ENCODE measurements around the gene FCAMR. TPM values are rescaled to one million over a fixed set of nuclear protein-coding genes. Genes with fewer than 3 reads are reported as not detected.

Gene FCAMR
- polyA plus RNA-seq, 1 experiment: not detected

DNA sequence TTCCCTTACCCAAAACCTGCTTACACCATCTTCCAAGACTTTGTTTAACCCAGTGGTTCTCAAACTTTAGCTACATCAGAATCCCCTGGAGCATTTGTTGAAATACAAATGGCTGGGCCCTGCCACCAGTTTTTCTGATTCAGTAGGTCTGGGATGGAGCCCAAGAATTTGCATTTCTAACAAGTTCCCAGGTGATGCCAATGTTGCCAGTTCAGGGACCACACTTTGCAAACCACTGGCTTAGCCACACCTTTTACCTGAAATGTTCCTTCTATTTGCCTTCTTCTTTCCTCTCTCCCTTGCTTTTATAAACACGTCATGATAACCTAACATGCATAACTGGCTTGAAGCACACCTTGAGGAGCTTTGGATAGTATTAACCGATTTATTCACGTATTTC lies 16.1 kb upstream of the FCAMR start:
- CTCF ChIA-PET: interaction anchor here (0.9 to 1.9 kb wide), 6 partner anchors 10 to 272 kb away, joined by 3 to 5 read pairs (median 4); no protein-coding TSS in a partner anchor
- POLR2A ChIA-PET: no interaction called here
- DNase-seq (ENCODE audit: low read depth): no peak
- H3K36me3 ChIP-seq (ENCODE audit: control insufficient read depth, insufficient read depth, low read length): no peaks in the 10 kb centered on the region
- no peak overlapping the region for H3K4me3 ChIP-seq (ENCODE audit: low read depth, low read length)
- TF ChIP-seq, protein P1, sequence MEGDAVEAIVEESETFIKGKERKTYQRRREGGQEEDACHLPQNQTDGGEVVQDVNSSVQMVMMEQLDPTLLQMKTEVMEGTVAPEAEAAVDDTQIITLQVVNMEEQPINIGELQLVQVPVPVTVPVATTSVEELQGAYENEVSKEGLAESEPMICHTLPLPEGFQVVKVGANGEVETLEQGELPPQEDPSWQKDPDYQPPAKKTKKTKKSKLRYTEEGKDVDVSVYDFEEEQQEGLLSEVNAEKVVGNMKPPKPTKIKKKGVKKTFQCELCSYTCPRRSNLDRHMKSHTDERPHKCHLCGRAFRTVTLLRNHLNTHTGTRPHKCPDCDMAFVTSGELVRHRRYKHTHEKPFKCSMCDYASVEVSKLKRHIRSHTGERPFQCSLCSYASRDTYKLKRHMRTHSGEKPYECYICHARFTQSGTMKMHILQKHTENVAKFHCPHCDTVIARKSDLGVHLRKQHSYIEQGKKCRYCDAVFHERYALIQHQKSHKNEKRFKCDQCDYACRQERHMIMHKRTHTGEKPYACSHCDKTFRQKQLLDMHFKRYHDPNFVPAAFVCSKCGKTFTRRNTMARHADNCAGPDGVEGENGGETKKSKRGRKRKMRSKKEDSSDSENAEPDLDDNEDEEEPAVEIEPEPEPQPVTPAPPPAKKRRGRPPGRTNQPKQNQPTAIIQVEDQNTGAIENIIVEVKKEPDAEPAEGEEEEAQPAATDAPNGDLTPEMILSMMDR (IDR thresholded peaks at IDR 0.05; ENCODE audit: insufficient read depth, low read depth, low read length): no peak
- H3K27me3 ChIP-seq (ENCODE audit: control insufficient read depth, insufficient read depth, low read length): peaks cover 18% of the 10 kb centered on the region

- H3K4me3 ChIP-seq (ENCODE audit: low read depth, low read length): no peak overlapping the region
- CTCF ChIA-PET: interaction anchor here (1.1 to 6.3 kb wide), 6 partner anchors 13 to 250 kb away, joined by 3 to 70 read pairs (median 4); partner anchors contain the start of gene FCAMR
- DNase-seq (ENCODE audit: low read depth): no peak
- TF ChIP-seq, protein P1 (IDR thresholded peaks at IDR 0.05; ENCODE audit: insufficient read depth, low read depth, low read length): no peak
- H3K36me3 ChIP-seq (ENCODE audit: control insufficient read depth, insufficient read depth, low read length): no peaks in the 10 kb centered on the region
- peaks cover 15% of the 10 kb centered on the region for H3K27me3 ChIP-seq (ENCODE audit: control insufficient read depth, insufficient read depth, low read length)
- POLR2A ChIA-PET: no interaction called here
Measured at GRCh38 chr1:206985162-206985749, 15.0 kb upstream of the FCAMR start.

- Histone ChIP-seq H3K27me3 (ENCODE audit: control insufficient read depth, insufficient read depth, low read length) (peaks cover 7% of the 10 kb centered on the region), H3K36me3 (ENCODE audit: control insufficient read depth, insufficient read depth, low read length) (no peaks in the 10 kb centered on the region), H3K4me3 (ENCODE audit: low read depth, low read length) (no peak overlapping the region)
- CTCF ChIA-PET: interaction anchor here (0.6 to 6.3 kb wide), 55 partner anchors 9 to 518 kb away, joined by 3 to 70 read pairs (median 5); partner anchors contain the start of genes DYRK3, FCAMR, IL20 and PFKFB2
- no peak for DNase-seq (ENCODE audit: low read depth)
- TF ChIP-seq, protein P1 (IDR thresholded peaks at IDR 0.05; ENCODE audit: insufficient read depth, low read depth, low read length): peak; percentile 73
- POLR2A ChIA-PET: no interaction called here
Measured at GRCh38 chr1:206982216-206982615, 12.0 kb upstream of the FCAMR start.

- no peak for DNase-seq (ENCODE audit: low read depth)
- TF ChIP-seq, protein P1 (IDR thresholded peaks at IDR 0.05; ENCODE audit: insufficient read depth, low read depth, low read length): peak; percentile 64
Measured at GRCh38 chr1:206979379-206980043, 9.3 kb upstream of the FCAMR start.

GRCh38 chr1:206978259-206978658 lies 8.0 kb upstream of the FCAMR start:
- TF ChIP-seq, protein P1 (IDR thresholded peaks at IDR 0.05; ENCODE audit: insufficient read depth, low read depth, low read length): no peak
- Histone ChIP-seq H3K36me3 (ENCODE audit: control insufficient read depth, insufficient read depth, low read length) (no peaks in the 10 kb centered on the region), H3K4me3 (ENCODE audit: low read depth, low read length) (no peak overlapping the region), H3K27me3 (ENCODE audit: control insufficient read depth, insufficient read depth, low read length) (peaks cover 6% of the 10 kb centered on the region)
- DNase-seq (ENCODE audit: low read depth): no peak
- CTCF ChIA-PET: interaction anchor here (0.8 to 0.9 kb wide), 2 partner anchors 13 to 42 kb away, joined by 3 to 4 read pairs; no protein-coding TSS in a partner anchor
- POLR2A ChIA-PET: no interaction called here

More at GRCh38 chr1:206979379-206980043, 9.3 kb upstream of the FCAMR start:
- Histone ChIP-seq H3K4me3 (ENCODE audit: low read depth, low read length) (no peak overlapping the region), H3K36me3 (ENCODE audit: control insufficient read depth, insufficient read depth, low read length) (no peaks in the 10 kb centered on the region), H3K27me3 (ENCODE audit: control insufficient read depth, insufficient read depth, low read length) (peaks cover 4% of the 10 kb centered on the region)
- ChIA-PET POLR2A (no interaction called here), CTCF (interaction anchor here (0.6 to 6.3 kb wide), 13 partner anchors 9 to 995 kb away, joined by 3 to 70 read pairs (median 3); partner anchors contain the start of genes FCAMR and PIGR)
